Gastroesophageal sphincter (tissue), 4 donors: ENCODE measurements around the gene RASSF1. TPM values are rescaled to one million over a fixed set of nuclear protein-coding genes. Genes with fewer than 3 reads are reported as not detected.
A peak's percentile ranks its signal among the peaks of the same experiment; 100 is the strongest.

ENCODE experiments used
- ATAC-seq: fragments of 150-250 bp; one replicate; pipeline ENCODE4 v1.9.1; 2016; ENCODE audit warnings: mild to moderate bottlenecking, moderate library complexity
- H3K27ac ChIP-seq, 4 donors: fragments of 200-600 bp; sonication (generic) in 3 of 4; 1 replicate in 3 of 4; 2 replicates in 1 of 4; pipeline ENCODE4 v1.5.1; 2016 to 2019
- H3K27me3 ChIP-seq: fragments of 200-600 bp; sonication (generic); one replicate; pipeline ENCODE4 v1.5.1; 2019
- H3K36me3 ChIP-seq, 2 donors: fragments of 200-600 bp; sonication (generic); one replicate each; pipeline ENCODE4 v1.5.1; 2019; ENCODE audit warnings: control low read depth in 1 of 2
- H3K4me1 ChIP-seq, 3 donors: fragments of 200-600 bp; sonication (generic); 1 replicate in 2 of 3; 2 replicates in 1 of 3; pipeline ENCODE4 v1.5.1; 2016 to 2019; ENCODE audit warnings: control low read depth in 2 of 3
- H3K4me3 ChIP-seq, 2 donors: fragments of 200-600 bp; sonication (generic); one replicate each; pipeline ENCODE4 v1.5.1; 2019; ENCODE audit warnings: mild to moderate bottlenecking in 1 of 2, moderate library complexity in 1 of 2
- H3K9me3 ChIP-seq, 3 donors: fragments of 200-600 bp; sonication (generic); one replicate each; pipeline ENCODE4 v1.5.1; 2017 to 2019; ENCODE audit warnings: control low read depth in 2 of 3
- CTCF ChIP-seq, 4 experiments: fragments of 200-600 bp in 2 of 4; fragments of 450-650 bp in 2 of 4; sonication (generic) in 1 of 4; IDR thresholded peaks; one replicate each; pipeline ENCODE4 v1.5.1; 2017 to 2019; ENCODE audit warnings: antibody characterized with exemption in 4 of 4, mild to moderate bottlenecking in 2 of 4, moderate library complexity in 2 of 4
- EP300 ChIP-seq: sonication (generic); formaldehyde crosslinking; IDR thresholded peaks from one replicate; pipeline ENCODE4 v1.6.1; 2017; ENCODE audit warnings: antibody characterized with exemption, mild to moderate bottlenecking
- POLR2A ChIP-seq, 2 donors: fragments of 450-650 bp; IDR thresholded peaks; one replicate each; pipeline ENCODE4 v1.6.1; 2017; ENCODE audit warnings: antibody characterized with exemption in 2 of 2, mild to moderate bottlenecking in 2 of 2, moderate library complexity in 1 of 2
- POLR2AphosphoS5 ChIP-seq: sonication (generic); formaldehyde crosslinking; IDR thresholded peaks from one replicate; pipeline ENCODE4 v1.6.1; 2017; ENCODE audit warnings: antibody characterized with exemption
- WGBS, 2 donors: methylation state at CpG; one replicate each; pipeline ENCODE4 v1.1.5; 2018; ENCODE audit warnings: low coverage in 1 of 2; 5-methylcytosine and 5-hydroxymethylcytosine counted together
- total RNA-seq, 4 donors: library from RNA; depleted of rRNA; stranded (reverse); fragments of >200 nt; gene quantifications; one replicate each; pipeline ENCODE4 v1.1.0, GENCODE V29; 2016

The RASSF1 gene
- total RNA-seq, 4 donors from 2014 or later: 24.5 to 40.3 (median 26.9) TPM

- no peaks in the 10 kb centered on the region for H3K27me3 ChIP-seq
- ATAC-seq: peak; percentile 5
- H3K27ac ChIP-seq: peak overlapping the region in 3 of 4 donors; percentile 94 to 97 (median 96)
- peak overlapping the region in 1 of 2 donors; percentile 89 for H3K4me3 ChIP-seq
- WGBS, 2 donors: 40% methylated on average over 1 to 2 of the region's 4 CpGs
- H3K4me1 ChIP-seq: peaks cover 0 to 91% (median 46%) of the 10 kb centered on the region in 3 donors
- peaks cover 0 to 37% of the 10 kb centered on the region in 2 donors for H3K36me3 ChIP-seq
- no peak for TF ChIP-seq POLR2AphosphoS5
- TF ChIP-seq POLR2A (IDR thresholded peaks at IDR 0.05): no peak
- TF ChIP-seq EP300: no peak
- TF ChIP-seq CTCF (IDR thresholded peaks at IDR 0.05): no peak
- no peaks in the 10 kb centered on the region for H3K9me3 ChIP-seq
Observed at GRCh38 chr3:50323092-50323600, 17.5 kb downstream of the RASSF1 start.

GRCh38 chr3:50322386-50323091 lies 18.1 kb downstream of the RASSF1 start, which contains the start of gene HYAL2:
Gene HYAL2 (minus strand): TSS chr3:50322745. CDS start chr3:50320489, 2,256 bp downstream.
- peaks cover 0 to 93% (median 46%) of the 10 kb centered on the region in 3 donors for H3K4me1 ChIP-seq
- H3K4me3 ChIP-seq: peak within 1 kb of the TSS; percentile 51 to 89
- ATAC-seq: peak; percentile 2
- H3K36me3 ChIP-seq: peaks cover 0 to 43% of the 10 kb centered on the region in 2 donors
- no peaks in the 10 kb centered on the region for H3K27me3 ChIP-seq
- no peaks in the 10 kb centered on the region for H3K9me3 ChIP-seq
- peak in 1 of 2 donors; percentile 19 for TF ChIP-seq POLR2A (IDR thresholded peaks at IDR 0.05)
- TF ChIP-seq POLR2AphosphoS5: peak; percentile 36
- TF ChIP-seq CTCF (IDR thresholded peaks at IDR 0.05): no peak
- WGBS, 2 donors: 44% methylated on average over 3 of the region's 31 CpGs; no CpG with 5 or more reads in 1 of the 2 donors
- peak within 1 kb of the TSS; percentile 61 to 97 (median 95) for H3K27ac ChIP-seq

- peak overlapping the region; percentile 51 to 89 for H3K4me3 ChIP-seq
- WGBS, 2 donors: 10% methylated on average over 2 of the region's 14 CpGs; no CpG with 5 or more reads in 1 of the 2 donors
- peak overlapping the region; percentile 36 to 97 (median 95) for H3K27ac ChIP-seq
- no peak for ATAC-seq
- peaks cover 0 to 93% (median 46%) of the 10 kb centered on the region in 3 donors for H3K4me1 ChIP-seq
- H3K36me3 ChIP-seq: peaks cover 0 to 48% of the 10 kb centered on the region in 2 donors
- TF ChIP-seq POLR2A (IDR thresholded peaks at IDR 0.05) (peak in 1 of 2 donors; percentile 24), POLR2AphosphoS5 (no peak)
- no peaks in the 10 kb centered on the region for H3K27me3 ChIP-seq
- H3K9me3 ChIP-seq: no peaks in the 10 kb centered on the region
Observed at GRCh38 chr3:50322115-50322385, 18.6 kb downstream of the RASSF1 start.

GRCh38 chr3:50321336-50322114 lies 19.1 kb downstream of the RASSF1 start:
- Histone ChIP-seq H3K27me3 (no peaks in the 10 kb centered on the region), H3K36me3 (peaks cover 0 to 49% of the 10 kb centered on the region in 2 donors), H3K4me1 (peaks cover 0 to 93% (median 46%) of the 10 kb centered on the region in 3 donors), H3K4me3 (peak overlapping the region; percentile 51 to 89), H3K27ac (peak overlapping the region; percentile 61 to 97 (median 95)), H3K9me3 (no peaks in the 10 kb centered on the region)
- peak; percentile 90 for ATAC-seq
- TF ChIP-seq EP300: no peak
- TF ChIP-seq CTCF (IDR thresholded peaks at IDR 0.05): peak in 2 of 4 experiments; percentile 56 to 68
- no peak for TF ChIP-seq POLR2AphosphoS5
- peak in 1 of 2 donors; percentile 55 for TF ChIP-seq POLR2A (IDR thresholded peaks at IDR 0.05)
- WGBS, 2 donors: 0 to 20% methylated on average over 1 to 4 of the region's 59 CpGs

- H3K27me3 ChIP-seq: no peaks in the 10 kb centered on the region
- H3K27ac ChIP-seq: peak overlapping the region; percentile 61 to 97 (median 95)
- no peaks in the 10 kb centered on the region for H3K9me3 ChIP-seq
- 0% methylated on average over 2 of the region's 45 CpGs; no CpG with 5 or more reads in 1 of the 2 donors for WGBS, 2 donors
- peaks cover 0 to 89% (median 46%) of the 10 kb centered on the region in 3 donors for H3K4me1 ChIP-seq
- H3K4me3 ChIP-seq: peak overlapping the region; percentile 51 to 89
- ATAC-seq: peak; percentile 73
- H3K36me3 ChIP-seq: peaks cover 0 to 49% of the 10 kb centered on the region in 2 donors
- TF ChIP-seq EP300 (no peak), POLR2A (IDR thresholded peaks at IDR 0.05) (peak in 1 of 2 donors; percentile 52), POLR2AphosphoS5 (peak; percentile 39), CTCF (IDR thresholded peaks at IDR 0.05) (peak in 1 of 4 experiments; percentile 22)
Observed at GRCh38 chr3:50320853-50321335, 19.7 kb downstream of the RASSF1 start.
